Caco-2 (cell line): ENCODE results near the gene DRG1. TPM values are rescaled to one million over a fixed set of nuclear protein-coding genes. Genes with fewer than 3 reads are reported as not detected.

Source experiments
- BruUV-seq: library from RNA; stranded (reverse); fragments of 400-500 nt; replicated peaks from 2 replicates; lab custom pipeline; 2021; lab: Mats Ljungman, UMichigan
- CTCF ChIA-PET: fragments of 300-600 bp; sonication (Branson Sonifier 250); formaldehyde crosslinking; loops from one replicate; lab custom pipeline; 2022; ENCODE audit warnings: antibody characterized with exemption; lab: Charles Lee
- POLR2A ChIA-PET: fragments of 300-600 bp; sonication (Branson Sonifier 250); formaldehyde crosslinking; loops from one replicate; lab custom pipeline; 2022; ENCODE audit warnings: antibody characterized with exemption; lab: Charles Lee
- DNase-seq, 2 experiments: peaks; one replicate each; pipeline versions ENCODE4 v3.0.0 to v3.0.0-alpha.2; 2020 to 2022
- H3K27me3 ChIP-seq: replicated peaks from 2 replicates; pipeline ENCODE4 v1.6.0; 2011; ENCODE audit warnings: low read length; ENCODE audit not compliant: control insufficient read depth, insufficient read depth
- H3K36me3 ChIP-seq: 2 replicates; pipeline ENCODE4 v1.5.1; 2011; ENCODE audit warnings: low read length; ENCODE audit not compliant: control insufficient read depth, insufficient read depth
- H3K4me1 ChIP-seq: fragments of 250-450 bp; sonication (Bioruptor Pico); 2 replicates; pipeline ENCODE4 v1.5.1; 2020; ENCODE audit warnings: mild to moderate bottlenecking
- H3K4me3 ChIP-seq: 2 replicates; pipeline ENCODE4 v1.5.1; 2011; ENCODE audit warnings: low read depth, mild to moderate bottlenecking, control low read depth, low read length
- H3K9me3 ChIP-seq: fragments of 250-450 bp; sonication (Bioruptor Pico); 2 replicates; pipeline ENCODE4 v1.5.1; 2020; ENCODE audit warnings: mild to moderate bottlenecking, moderate library complexity
- H3K27ac Mint-ChIP-seq: one replicate; pipeline ENCODE4 v1.8.0; 2022; ENCODE audit warnings: mixed read lengths; ENCODE audit not compliant: unreplicated experiment
- H3K27me3 Mint-ChIP-seq: one replicate; pipeline ENCODE4 v1.8.0; 2022; ENCODE audit warnings: mixed read lengths; ENCODE audit not compliant: insufficient read depth, unreplicated experiment
- H3K36me3 Mint-ChIP-seq: one replicate; pipeline ENCODE4 v1.8.0; 2022; ENCODE audit warnings: mild to moderate bottlenecking, mixed read lengths; ENCODE audit not compliant: insufficient read depth, unreplicated experiment
- H3K4me1 Mint-ChIP-seq: one replicate; pipeline ENCODE4 v1.8.0; 2022; ENCODE audit warnings: low read depth, mixed read lengths; ENCODE audit not compliant: unreplicated experiment
- H3K4me3 Mint-ChIP-seq: one replicate; pipeline ENCODE4 v1.8.0; 2022; ENCODE audit warnings: mild to moderate bottlenecking, moderate library complexity, mixed read lengths; ENCODE audit not compliant: unreplicated experiment
- H3K9me3 Mint-ChIP-seq: one replicate; pipeline ENCODE4 v1.8.0; 2022; ENCODE audit warnings: mixed read lengths; ENCODE audit not compliant: unreplicated experiment
- CTCF ChIP-seq, 2 experiments: fragments of 200-600 bp in 1 of 2; IDR thresholded peaks; 1 replicate in 1 of 2; 2 replicates in 1 of 2; pipeline versions ENCODE4 v1.5.1 to v1.8.0; 2011 to 2022; ENCODE audit warnings: antibody characterized with exemption in 1 of 2, control low read depth in 1 of 2, inconsistent platforms in 1 of 2, low read depth in 1 of 2, low read length in 1 of 2, mild to moderate bottlenecking in 1 of 2, moderate library complexity in 1 of 2; ENCODE audit not compliant: insufficient read depth in 1 of 2, severe bottlenecking in 1 of 2, unreplicated experiment in 1 of 2
- intact Hi-C: fragments of 100-400 bp; cut with micrococcal nuclease; formaldehyde crosslinking; loops from one replicate; pipeline ENCODE4 v1.10.0; 2022; ENCODE audit not compliant: unreplicated experiment
- total RNA-seq: library from RNA; stranded (reverse); gene quantifications from 2 replicates; pipeline ENCODE4 v1.2.3, GENCODE V29; 2022

DRG1 gene
- total RNA-seq, 1 experiment from 2014 or later: 78.3 TPM

- H3K27ac Mint-ChIP-seq: no peak overlapping the region
- POLR2A ChIA-PET: no interaction called here
- H3K4me3 ChIP-seq: no peak overlapping the region
- intact Hi-C loops: no loop called here
- DNase-seq: no peak
- TF ChIP-seq CTCF (IDR thresholded peaks at IDR 0.05; ENCODE audit: insufficient read depth in 1 of 2, low read depth in 1 of 2, low read length in 1 of 2, severe bottlenecking in 1 of 2, unreplicated experiment in 1 of 2): no peak
- no TSS peak for BruUV-seq
- H3K9me3 Mint-ChIP-seq: no peaks in the 10 kb centered on the region
- H3K36me3 ChIP-seq: no peaks in the 10 kb centered on the region
- H3K4me1 Mint-ChIP-seq: no peaks in the 10 kb centered on the region
- no peaks in the 10 kb centered on the region for H3K36me3 Mint-ChIP-seq
- CTCF ChIA-PET: no interaction called here
- H3K9me3 ChIP-seq: no peaks in the 10 kb centered on the region
- no peak overlapping the region for H3K4me3 Mint-ChIP-seq
- H3K27me3 ChIP-seq: no peaks in the 10 kb centered on the region
- H3K4me1 ChIP-seq: no peaks in the 10 kb centered on the region
- no peaks in the 10 kb centered on the region for H3K27me3 Mint-ChIP-seq
These were observed 37.7 kb upstream of the DRG1 start for GRCh38 chr22:31361743-31362142.

DNA sequence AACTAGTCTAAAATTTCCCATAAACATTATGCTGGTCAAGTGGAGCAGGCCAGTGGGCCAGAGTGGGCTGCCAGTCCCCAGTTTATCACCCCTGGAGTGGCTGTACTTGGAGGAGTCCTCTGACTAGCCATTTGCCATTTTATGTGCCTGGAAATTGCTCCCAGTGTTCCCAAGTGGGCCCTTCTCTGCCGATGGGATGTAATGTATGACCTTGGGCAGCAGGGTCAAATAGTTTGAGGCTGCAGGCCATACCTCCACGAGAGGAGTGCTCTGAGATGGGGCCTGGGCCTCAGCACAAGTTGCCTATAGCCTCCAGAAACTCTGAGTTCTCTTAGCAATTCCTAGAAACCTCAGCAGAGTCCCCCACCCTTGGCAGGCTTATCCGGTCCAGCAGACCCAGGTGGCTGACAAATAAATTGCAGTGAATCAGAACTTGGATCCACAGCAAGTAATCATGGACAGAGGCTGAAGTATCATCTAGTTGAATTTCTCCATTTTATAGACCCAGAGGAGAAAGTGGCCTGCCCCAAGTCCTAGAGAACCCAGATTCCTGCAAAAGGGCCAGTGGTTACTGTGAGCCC is 35.4 kb upstream of the DRG1 start:
- DNase-seq: no peak
- intact Hi-C loops: no loop called here
- TF ChIP-seq CTCF (IDR thresholded peaks at IDR 0.05; ENCODE audit: insufficient read depth in 1 of 2, low read depth in 1 of 2, low read length in 1 of 2, severe bottlenecking in 1 of 2, unreplicated experiment in 1 of 2): no peak
- no peaks in the 10 kb centered on the region for H3K27me3 Mint-ChIP-seq
- H3K36me3 ChIP-seq: no peaks in the 10 kb centered on the region
- ChIA-PET POLR2A (no interaction called here), CTCF (no interaction called here)
- no peaks in the 10 kb centered on the region for H3K36me3 Mint-ChIP-seq
- no peaks in the 10 kb centered on the region for H3K4me1 Mint-ChIP-seq
- no peaks in the 10 kb centered on the region for H3K9me3 ChIP-seq
- H3K27ac Mint-ChIP-seq: no peak overlapping the region
- no peaks in the 10 kb centered on the region for H3K9me3 Mint-ChIP-seq
- H3K4me3 ChIP-seq: no peak overlapping the region
- no peaks in the 10 kb centered on the region for H3K4me1 ChIP-seq
- H3K27me3 ChIP-seq: no peaks in the 10 kb centered on the region
- BruUV-seq: no TSS peak
- no peak overlapping the region for H3K4me3 Mint-ChIP-seq

GRCh38 chr22:31367426-31367825 is 32.0 kb upstream of the DRG1 start:
- H3K4me3 ChIP-seq: no peak overlapping the region
- H3K36me3 ChIP-seq: no peaks in the 10 kb centered on the region
- DNase-seq: no peak
- H3K4me3 Mint-ChIP-seq: no peak overlapping the region
- TF ChIP-seq CTCF (IDR thresholded peaks at IDR 0.05; ENCODE audit: insufficient read depth in 1 of 2, low read depth in 1 of 2, low read length in 1 of 2, severe bottlenecking in 1 of 2, unreplicated experiment in 1 of 2): no peak
- BruUV-seq: no TSS peak
- ChIA-PET CTCF (no interaction called here), POLR2A (no interaction called here)
- H3K9me3 Mint-ChIP-seq: no peaks in the 10 kb centered on the region
- H3K27ac Mint-ChIP-seq: no peak overlapping the region
- H3K36me3 Mint-ChIP-seq: no peaks in the 10 kb centered on the region
- no peaks in the 10 kb centered on the region for H3K4me1 ChIP-seq
- H3K27me3 Mint-ChIP-seq: no peaks in the 10 kb centered on the region
- no peaks in the 10 kb centered on the region for H3K27me3 ChIP-seq
- intact Hi-C loops: no loop called here
- no peaks in the 10 kb centered on the region for H3K4me1 Mint-ChIP-seq
- H3K9me3 ChIP-seq: no peaks in the 10 kb centered on the region
